HG03135 (cell line): Measurements from ENCODE around the gene STARD13.

Source experiments
- ATAC-seq: cut with Tn5 transposase; IDR thresholded peaks from one replicate; pipeline ENCODE4 v1.9.1; 2021; ENCODE audit warnings: mild to moderate bottlenecking, moderate library complexity; ENCODE audit not compliant: unreplicated experiment

Gene STARD13

DNA sequence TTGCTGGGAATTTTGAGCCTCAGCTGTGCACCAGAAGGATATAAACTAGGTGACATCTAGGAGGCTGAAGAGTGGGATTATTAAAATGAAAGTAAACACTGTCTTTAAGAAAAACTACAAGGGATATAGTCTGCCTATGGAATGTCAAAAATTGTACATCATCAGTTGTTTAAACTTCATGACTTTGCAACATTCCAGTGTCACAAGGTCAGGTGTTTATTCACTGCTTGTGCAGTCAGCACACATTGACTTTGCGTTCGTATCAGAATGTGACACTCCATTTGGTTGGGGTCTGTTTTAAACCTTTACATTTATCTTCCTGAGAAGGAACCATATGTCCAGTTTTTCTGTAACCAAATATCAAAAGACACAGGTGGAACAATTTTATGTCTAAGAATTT lies 183.7 kb downstream of the STARD13 start:
- ATAC-seq: no peak

DNA sequence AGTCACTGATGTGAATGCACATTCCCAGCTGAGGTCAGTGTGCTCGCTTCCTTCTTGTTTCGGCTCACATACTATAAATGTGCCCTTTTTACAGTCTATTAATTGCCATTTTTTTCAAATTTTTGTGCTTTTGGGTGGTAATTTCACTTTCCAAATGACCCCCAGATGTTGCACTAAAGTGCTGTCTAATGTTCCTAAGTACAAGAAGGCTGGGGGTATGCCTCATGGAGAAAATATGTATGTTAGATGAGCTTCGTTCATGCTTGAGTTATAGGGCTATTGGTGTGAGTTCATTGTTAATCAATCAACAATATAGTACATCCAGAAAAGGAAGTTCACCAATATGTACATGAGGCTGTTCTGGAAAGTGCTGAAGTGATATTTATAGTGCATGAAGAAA lies 184.7 kb downstream of the STARD13 start:
- ATAC-seq: no peak

DNA sequence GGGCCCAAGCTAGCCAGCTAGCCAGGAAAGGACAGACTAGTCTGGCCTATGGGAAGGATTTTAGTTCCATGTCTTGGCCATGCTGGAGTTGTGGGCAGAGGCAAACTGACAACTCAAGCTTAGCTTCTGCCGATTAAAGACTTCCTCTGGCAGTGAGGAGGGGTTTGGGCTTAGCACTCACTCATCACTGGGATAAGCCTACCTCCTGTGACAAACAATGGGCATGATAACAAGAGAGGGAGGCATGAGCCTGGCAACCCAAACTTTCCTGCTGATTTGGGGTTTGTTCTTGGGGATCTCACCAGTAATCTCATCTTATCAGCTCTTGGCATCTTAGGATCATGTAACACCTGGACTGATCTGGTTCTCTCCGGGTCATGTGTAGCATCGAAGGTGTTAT lies 185.7 kb downstream of the STARD13 start:
- no peak for ATAC-seq

DNA sequence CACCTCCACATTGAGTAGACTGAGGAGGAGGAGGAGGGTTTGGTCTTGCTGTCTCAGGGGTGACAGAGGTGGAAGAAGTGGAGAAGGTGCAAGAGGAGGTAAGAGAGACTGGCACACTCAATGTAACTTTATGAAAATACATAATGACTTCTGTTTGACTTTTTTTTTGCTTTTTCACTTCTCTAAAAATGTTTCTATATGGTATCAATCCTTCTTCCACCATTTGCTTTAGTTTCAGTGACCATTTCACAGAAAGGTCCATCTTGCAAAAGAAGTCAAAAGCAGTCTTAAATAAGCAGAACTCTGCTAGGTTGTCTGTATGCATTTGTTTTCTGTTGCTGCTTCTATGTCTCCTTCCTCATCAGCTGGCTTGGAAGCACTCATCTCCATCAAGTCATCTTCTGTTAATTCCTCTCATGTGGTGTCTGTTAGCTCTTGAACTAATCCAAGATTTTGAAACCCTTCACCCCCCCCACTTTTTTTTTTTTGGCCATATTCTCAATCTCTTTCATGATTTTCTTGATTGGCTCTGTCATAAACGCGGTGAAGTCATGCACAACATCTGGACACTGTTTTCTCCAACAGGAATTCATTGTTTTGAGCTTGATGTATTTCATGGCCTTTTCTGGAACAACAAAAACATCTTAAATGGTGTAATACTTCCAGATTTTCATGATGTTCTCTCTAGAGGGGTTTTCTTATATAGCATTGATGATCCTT lies 188.5 kb downstream of the STARD13 start:
- no peak for ATAC-seq

DNA sequence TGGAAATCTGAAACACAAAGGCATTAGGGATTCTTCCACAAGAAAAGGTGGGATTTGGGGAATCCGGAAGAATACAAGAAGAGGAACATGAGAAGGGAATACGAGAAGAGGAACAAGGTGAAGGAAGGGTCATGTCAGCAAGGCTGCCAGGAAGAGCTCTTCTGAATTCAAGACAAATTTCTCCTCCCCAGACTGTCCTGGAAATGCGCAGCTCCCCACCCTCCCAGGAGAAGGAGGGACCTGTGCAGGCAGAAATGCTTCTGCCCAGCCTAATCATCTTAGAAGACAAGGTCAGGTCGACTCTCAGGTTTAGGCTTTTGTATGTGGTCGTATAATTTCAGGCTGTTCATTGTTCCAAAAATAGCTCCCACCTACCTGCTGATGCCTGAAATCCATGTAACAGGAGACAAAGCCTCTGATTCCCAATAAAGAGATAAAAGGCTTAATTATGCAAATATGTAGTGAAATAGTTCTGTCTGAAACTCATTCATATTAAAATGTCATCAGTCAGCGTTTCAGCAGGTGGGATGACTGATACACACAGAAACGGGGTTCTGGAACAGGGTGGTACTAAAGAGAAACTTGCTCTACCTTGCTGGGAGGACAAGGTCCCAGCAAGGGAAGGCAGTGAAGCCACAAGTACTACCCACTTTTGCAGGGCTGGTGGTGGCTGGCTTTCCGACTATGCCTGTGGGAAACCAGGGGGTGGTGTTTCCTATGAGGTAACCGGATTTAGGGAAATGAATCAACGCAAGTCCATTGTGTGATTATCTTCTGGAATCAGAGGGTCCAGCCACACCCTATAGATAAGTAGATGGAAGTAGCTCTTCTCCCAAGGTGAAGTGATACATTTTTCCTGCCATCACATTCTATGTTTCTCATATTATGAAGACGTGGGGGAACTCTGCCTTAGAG lies 193.2 kb downstream of the STARD13 start:
- no peak for ATAC-seq

DNA sequence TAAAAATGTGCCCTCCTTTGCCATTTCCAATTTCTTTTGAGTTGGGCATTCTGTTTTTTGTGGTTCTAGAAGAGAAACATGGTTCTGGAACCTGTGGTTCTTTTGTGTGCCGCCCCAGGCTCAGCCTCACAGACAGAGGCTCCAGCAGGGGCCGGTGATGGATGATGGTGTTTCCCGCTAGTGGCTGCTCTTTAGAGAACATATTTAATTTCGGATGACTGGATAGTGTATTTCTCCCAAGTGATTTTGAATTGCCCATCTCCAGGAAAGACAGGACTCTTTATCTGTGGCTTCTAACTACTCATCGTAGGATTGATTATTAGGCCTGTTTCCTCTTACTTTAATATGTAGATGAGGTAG lies 194.2 kb downstream of the STARD13 start:
- no peak for ATAC-seq

DNA sequence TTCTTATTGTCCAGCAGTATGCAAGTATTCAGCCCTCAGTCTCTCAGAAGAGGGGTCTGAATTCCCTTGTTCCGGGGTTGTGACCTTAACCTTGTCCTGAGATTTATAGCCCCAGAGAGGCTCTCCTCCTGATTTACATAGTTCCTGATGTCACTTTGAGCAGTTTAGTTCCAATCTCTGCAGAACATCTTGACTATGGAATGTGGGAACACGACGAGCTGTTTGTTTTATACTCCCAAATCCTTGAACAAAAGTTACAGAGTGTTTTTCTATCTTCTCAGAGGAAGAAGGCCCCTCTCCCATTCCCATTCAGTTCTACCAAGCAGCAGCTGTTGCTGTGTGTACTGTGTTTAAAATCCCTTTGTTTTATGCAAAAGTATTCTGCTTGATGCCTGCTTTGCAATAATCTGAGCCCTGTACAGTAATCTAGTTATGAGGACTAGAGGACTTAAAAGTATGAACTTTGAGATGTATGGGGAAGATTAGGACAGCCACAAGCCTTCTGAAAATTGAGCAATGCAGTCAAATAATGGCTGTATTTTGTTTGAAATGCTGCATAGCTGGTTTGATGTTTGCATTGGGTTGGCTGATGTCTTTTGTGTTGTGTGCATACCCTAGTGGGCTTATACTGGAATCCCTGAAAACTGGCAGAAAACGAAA lies 194.7 kb downstream of the STARD13 start:
- no peak for ATAC-seq

DNA sequence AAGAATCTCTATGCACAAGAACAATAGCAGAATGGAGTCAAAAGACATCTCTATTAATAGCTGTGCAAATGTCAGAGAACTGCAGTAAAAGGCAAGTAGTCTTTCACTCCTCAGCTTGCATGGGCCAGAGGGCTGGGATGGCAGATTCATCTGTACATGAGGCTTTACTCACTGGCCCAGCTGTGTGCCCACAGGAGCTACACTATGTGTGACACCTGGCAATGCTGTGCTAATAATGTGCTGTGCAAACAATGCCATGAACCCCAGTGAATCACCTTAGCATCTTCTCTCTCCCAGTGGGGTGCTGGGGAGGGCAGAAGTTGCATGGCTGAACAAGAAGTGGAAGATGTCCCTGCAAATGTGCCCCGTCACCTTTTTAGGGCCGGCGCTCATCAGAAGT lies 196.2 kb downstream of the STARD13 start:
- no peak for ATAC-seq

DNA sequence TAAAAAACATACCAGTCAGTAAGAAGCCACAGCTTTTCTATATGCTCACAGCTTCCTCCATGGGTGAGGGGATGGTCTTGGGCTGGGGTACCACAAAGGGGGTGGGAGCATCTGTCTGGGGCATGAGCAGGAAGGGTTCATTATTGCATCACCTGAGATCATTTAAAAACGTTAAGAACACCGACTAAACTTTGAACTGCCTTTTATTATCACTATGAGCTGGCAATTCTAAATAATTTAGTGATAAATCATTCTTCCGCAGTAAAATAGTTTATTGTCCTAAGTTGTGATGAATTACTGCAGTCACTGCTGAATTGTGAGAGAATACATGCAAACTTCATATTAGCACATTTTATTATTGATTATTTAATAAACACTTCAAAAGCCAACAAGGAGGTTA lies 197.8 kb downstream of the STARD13 start:
- ATAC-seq: no peak

DNA sequence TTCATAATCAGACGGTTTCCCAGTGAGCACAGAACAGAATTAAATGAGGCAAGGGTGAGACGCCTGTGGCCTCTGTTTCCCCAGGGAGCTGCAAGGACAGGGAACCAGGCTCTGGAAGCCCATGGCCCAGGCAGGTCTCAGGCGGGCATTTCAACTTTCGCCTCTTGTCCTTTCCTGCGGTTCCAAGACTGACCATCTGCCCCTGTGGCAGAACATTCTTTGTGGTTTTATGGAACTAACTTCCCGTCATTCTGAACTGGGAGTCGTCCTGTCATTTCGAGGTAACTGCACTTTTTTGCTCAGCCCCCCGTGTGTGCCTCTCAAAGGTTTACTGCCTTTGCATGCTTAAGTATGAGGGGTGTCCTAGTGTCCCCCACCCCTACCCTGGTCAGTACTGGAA lies 198.5 kb downstream of the STARD13 start:
- ATAC-seq: no peak

DNA sequence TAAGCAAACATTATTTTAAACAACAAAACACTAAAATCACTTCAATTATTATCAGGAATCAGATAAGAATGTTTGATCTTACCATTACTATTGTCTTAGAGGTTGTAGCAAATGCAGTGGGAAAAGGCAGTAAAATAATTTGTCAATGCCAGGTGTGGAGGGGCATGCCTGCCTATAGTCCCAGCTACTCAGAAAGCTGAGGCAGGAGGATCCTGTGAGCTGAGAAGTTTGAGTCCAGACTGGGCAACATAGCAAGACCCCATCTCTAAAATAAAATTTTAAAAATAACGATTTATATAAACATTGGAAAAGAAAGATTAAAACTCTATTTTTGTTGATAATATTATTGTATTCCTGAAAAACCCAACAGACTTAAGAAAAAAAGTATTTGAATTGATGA lies 202.5 kb downstream of the STARD13 start:
- ATAC-seq: no peak

DNA sequence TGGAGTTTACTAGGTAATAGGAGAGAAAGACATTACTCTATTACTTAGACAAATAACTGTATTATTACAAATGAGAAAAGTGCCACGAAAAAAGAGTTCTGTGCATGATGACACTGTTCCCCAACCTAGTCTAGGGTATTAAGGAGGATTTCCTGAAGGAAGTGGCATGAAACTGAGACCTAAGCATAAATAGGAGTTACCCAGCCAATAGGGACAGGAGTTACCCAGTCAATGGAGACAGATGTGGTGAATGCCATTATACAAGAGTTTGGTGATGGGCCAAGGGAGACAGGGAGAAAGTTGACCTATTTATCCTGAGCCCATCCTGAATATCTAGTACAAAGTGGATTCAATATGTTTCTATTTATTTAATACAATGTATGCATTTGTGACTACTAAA lies 203.9 kb downstream of the STARD13 start:
- ATAC-seq: no peak

DNA sequence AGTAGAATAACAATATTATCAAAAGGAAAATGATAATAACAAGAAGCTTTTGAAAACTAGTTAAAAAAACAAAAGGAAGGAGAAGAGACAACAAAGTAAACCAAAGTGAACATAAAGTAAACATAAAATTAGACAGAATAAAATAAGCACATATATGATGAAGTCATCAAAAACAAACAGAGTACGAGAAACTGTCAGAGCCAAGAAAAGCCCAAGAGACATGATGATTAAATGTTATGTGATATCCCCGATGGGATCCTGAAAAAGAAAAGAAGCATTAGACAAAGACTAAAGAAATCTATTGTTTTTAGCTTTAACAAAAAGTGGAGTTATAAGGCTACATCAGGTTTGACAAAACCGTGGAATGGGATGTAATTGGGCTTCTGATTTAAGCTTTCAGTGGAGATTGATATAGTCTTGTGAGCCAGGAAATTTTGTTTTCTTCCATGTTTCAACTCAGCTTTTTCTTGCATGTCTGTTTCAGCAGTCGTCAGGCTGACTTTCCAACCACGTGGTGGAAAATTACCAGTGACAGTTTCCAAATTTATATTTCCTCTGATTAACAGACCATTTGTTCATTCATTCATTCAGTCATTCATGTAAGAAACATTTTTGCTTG lies 204.5 kb downstream of the STARD13 start:
- ATAC-seq: no peak

DNA sequence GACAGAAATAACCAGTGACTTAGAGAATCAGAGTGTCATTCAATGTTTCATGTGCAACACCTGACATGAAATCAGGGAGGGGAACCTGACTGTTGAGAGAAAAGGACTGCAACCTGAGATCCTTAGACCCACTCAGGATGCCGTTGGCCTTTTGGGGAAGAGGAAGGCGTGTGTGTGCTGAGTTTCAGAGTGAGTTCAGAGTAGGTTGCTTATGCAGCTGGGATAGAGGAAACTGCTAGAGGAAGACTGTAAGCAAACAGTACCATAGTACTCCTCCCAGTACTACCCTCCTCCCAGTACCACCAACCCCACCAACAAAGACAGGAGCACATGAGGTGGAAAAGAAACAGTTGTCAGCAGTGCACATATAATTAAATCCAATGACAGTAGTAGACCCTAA lies 205.6 kb downstream of the STARD13 start:
- no peak for ATAC-seq

DNA sequence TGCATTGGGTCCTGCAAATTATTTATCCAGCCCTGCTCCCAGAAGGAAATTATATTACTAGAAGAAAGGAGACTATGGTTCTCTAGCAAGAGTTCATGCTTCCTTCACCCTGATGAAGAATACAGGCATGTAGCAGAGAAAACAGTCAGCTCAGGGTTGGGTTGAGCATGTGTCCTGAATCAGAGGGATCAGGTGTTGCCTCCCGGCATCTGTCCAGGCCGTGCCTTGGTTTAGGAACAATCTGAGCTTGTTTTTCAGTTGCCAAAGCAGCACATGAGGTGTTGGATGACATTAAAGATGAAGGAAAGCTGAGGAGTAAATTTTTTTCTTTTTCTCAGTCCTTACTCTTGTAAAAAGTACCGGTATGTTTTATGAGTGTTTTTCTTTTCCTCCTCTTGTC lies 207.3 kb downstream of the STARD13 start:
- no peak for ATAC-seq

DNA sequence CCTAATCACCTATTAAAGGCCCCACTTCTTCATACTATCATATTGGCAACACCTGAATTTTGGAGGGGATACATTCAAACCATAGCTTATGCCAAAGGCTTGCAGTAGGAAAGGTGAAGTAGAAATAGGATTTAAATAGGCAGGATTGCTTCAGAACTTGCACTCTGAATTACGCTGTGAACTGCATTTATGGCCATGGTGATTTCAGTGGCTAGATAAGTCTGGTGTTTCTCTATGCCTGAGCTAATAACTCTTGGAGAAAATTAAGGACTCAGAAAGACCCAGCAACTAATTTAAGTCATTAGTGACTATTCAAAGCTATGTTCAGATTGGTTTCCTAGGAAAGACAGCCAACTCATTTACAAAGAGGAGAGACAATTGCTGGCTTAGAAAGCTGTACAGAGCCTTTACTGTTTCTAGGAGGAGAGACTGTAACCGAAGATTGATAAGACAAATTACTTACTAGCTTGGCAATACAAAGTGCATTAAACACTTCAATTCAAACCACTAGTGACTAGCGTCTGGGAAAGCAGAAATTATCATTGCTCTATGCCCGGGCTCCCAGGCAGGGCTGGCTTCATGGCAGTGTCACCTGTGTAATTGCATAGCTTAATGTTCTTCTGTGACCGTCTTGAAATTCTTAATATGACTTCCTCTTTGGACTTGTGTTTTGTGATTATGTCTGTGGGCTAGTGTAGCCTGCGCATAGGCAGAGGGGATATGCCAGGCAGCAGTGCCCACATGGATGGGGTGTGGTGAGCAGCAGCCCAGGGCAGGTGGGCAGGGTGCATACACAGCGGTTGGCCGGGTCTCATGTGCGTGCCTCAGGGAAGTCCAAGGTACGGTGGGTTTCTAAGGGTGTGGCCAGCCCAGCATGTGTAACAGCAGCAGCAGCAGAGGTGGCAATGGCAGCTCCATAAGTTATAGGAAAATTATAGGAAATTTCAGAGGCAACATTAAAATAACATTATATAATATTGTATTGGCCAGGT lies 209.3 kb downstream of the STARD13 start:
- no peak for ATAC-seq

DNA sequence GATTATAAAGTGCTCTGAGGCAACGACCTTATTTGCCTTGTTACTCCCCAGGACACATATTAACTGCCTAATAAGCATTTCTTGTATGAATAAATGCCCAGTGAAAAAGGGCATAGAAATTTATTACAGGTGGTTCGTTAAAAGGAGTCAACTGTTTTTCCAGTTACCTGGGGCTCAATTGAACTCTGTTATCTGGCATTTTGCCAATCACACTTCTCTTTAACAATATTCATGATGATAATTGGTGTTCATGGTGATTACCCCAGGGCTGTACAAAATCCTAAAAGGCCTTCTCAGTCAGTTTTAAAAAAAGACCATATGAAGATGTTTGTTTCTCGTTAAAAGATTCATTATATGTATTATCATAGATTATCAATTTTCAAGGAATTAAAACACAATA lies 212.2 kb downstream of the STARD13 start:
- no peak for ATAC-seq

DNA sequence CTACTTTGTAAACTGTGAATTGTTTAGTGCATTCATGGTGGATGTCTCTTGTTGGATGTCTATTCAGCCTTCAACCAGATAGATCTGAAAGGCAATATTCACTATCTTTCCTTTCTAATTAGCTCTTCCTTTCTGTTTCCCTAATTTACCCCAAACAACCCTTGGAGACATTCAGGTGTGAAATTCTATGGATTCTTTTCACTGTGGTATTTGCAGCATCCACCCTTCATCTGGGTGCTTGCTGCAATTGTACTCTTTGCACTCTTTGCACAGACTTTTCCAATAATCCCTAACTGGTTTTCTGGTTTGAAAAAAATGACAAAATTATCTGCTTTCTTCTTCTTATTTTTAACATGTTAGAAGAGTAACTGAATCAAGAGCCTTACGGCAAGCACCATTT lies 212.8 kb downstream of the STARD13 start:
- no peak for ATAC-seq

DNA sequence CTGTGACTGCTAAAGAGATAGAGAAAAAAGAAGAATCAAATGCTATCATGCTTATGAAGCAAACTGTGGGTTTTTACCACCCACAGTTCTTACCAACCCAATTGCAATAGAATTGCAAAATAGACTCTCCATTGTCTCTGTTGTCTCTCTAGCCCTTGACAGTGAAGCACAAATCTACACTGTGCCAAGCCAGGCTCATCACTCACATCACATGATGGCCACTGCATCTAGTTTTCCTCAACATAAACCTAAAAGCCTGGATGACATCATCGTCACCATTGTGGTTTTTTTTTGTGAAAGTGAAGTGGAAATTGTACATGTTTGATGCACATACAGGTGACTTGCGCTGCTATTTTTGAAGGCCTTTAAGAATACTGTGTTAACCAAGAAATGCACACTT lies 213.3 kb downstream of the STARD13 start:
- no peak for ATAC-seq

DNA sequence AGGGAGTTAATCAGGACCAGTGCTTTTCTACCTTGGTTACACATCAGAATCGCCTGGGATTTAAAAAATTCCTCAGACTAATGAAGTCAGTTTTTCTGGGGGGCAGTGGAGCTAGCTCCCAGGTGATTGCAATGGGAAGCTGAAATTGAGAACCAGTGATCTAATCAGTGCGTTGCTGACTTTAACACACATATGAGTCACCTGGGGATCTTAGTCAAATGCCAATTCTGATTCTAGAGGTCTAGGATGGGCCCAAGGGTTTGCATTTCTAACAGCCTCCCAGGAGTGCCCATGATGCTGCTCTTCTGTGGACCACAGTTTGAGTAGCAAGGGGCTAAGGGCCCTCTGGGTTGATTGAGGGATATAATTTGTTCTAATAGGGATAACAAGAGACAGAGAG lies 214.8 kb downstream of the STARD13 start:
- ATAC-seq: no peak
